GOT3 (cell line): ENCODE measurements around the gene CYGB.

ENCODE experiments used
- DNase-seq: peaks from one replicate; lab custom pipeline; 2025; ENCODE audit warnings: mixed read lengths; lab: John Stamatoyannopoulos, UW

The CYGB gene

DNA sequence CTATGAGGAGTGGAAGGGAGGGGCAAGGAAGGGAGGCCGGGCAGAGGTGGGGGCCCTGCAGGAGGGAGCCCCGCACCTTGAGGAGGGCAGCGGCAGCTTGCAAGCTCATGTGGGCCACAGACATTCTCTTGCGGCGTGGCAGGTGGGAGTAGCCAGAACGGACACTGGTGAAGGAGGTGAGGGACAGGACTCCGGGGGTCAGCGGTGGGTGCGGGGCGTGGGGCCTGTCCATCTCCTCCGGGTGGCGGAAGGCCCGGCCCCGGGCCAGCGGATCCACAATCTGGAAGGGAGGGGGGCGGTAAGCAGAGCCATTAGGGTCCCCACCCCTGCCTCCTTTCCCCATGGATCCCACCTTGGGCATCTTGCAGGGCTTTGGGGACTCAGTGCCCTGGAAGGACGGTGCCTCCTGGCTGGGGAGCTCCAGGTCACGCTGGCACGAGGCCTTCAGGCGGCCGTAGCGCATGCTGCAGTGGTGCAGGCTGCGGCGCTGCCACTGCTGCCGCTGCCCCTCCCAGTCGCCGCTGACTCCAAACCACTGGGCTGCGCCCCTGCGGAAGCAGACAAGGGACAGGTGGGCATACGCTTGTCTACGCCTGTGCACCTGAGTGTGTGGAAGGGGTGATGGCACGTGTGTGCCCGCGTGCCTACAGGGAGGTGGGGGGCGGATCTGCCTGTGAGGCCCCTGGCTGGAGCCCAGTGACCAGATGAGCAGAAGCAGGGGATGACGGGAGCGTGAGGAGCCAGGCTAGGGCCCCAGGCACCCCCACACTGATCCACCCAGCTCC, 58.6 kb downstream of the CYGB start:
- DNase-seq: no peak

DNA sequence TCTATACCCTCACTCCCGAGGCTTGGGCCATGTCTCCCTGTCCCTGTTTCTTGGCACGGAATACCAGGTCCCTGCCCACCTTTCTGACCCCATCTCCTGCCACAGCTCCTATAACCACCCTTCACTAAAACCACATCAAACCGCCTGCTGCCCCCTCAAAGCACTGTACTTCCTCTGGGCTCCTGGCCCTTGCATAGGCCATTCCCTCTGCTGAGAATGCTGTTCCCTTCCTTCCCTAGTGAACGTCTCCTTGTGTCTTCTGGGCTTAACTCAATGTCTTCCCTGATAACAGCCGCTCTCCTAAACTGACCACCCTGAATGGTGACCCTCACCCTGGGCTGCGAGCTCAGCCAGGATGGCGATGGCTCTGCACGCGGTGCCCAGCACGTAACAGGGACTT, 59.4 kb downstream of the CYGB start:
- DNase-seq: no peak

DNA sequence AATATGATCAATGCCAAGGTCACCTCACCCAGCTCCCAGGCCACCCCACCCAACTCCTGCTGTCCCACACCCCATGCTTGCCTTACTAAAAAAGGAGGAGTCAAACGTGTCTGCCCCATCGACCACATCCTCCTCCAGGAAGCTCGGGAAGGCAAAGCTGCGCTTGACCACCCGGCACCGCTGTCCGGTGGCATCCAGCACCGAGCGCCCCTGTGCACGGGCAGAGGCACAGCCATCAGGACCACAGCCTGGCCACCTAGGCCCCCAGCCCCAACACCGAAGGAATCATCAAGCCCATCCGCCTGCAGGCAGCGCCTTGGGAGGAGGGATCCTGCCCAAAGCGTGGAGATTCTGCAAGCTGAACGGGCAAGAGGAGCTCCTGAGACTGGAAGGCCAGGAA, 59.9 kb downstream of the CYGB start:
- no peak for DNase-seq
